ENCODE data around the gene SGO2.

SGO2 gene

DNA sequence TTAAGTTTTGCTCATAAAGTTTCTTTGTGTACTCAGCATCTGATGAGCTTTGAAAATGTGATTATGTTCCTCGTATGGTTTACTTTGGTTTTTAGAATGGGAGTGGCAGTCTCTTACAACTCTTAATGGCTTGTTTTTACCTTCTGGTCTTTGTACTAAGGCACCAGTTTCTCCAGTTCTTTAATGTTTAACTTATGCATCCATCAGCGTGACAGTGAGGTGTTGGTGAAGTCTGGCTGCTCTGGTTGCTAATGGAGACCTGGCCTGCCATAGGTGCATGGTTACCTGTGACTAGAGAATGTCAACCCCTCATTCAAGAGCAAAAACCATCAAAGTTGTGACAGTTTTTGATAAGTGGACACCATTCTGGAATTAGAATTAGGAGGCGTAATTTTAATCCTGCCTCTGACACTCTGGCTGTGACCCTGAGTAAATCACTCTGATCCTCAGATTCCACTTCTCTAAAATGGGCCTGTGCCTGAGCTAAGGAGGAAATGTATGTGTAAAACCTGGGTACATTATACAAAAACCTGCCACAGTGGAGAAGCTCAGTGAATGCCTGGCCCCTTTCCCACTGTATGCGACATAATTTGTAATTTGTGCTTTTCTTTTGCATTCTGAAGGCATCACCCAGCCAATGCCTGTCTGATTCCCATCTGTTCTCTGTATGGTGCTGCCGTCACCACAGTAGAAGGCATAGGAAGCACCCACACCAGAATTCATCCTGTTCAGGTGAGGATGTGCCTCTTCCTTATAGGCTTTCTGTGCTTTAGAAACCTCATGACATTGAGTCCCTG lies 71.0 kb downstream of the SGO2 start:
- Histone ChIP-seq H4K5ac (ENCODE audit: low read length) (no peak overlapping the region), H3K79me1 (ENCODE audit: low read length) (no peaks in the 10 kb centered on the region), H3K4me3 (ENCODE audit: low read length) (no peak overlapping the region), H3K23ac (ENCODE audit: low read length) (no peak overlapping the region), H3K4ac (ENCODE audit: low read depth, low read length) (no peak overlapping the region), H3K27me3 (ENCODE audit: insufficient read depth, low read length, poor library complexity) (no peaks in the 10 kb centered on the region), H3K27ac (ENCODE audit: low read depth, low read length) (no peak overlapping the region), H2AK5ac (ENCODE audit: low read length) (no peak overlapping the region), H2BK5ac (ENCODE audit: low read length) (no peak overlapping the region), H2BK15ac (replicated peaks; ENCODE audit: low read depth) (no peak overlapping the region), H4K8ac (ENCODE audit: low read depth, low read length) (no peak overlapping the region), H3K9ac (ENCODE audit: low read length) (no peak overlapping the region), H3K36me3 (ENCODE audit: control insufficient read depth, insufficient read depth, low read length) (no peaks in the 10 kb centered on the region), H2BK120ac (ENCODE audit: low read depth, low read length) (no peak overlapping the region), H3K56ac (ENCODE audit: low read length) (no peak overlapping the region), H3K79me2 (ENCODE audit: control insufficient read depth, insufficient read depth, low read length) (no peaks in the 10 kb centered on the region), H3K4me1 (ENCODE audit: control insufficient read depth, low read depth, low read length) (no peaks in the 10 kb centered on the region), H3K18ac (ENCODE audit: low read length) (no peak overlapping the region), H3K4me2 (ENCODE audit: low read length) (no peak overlapping the region)
- no peak for DNase-seq
- no CpG with 5 or more reads among the region's 5 CpGs for WGBS (ENCODE audit: extremely low coverage, insufficient coverage, low lambda C conversion rate)

DNA sequence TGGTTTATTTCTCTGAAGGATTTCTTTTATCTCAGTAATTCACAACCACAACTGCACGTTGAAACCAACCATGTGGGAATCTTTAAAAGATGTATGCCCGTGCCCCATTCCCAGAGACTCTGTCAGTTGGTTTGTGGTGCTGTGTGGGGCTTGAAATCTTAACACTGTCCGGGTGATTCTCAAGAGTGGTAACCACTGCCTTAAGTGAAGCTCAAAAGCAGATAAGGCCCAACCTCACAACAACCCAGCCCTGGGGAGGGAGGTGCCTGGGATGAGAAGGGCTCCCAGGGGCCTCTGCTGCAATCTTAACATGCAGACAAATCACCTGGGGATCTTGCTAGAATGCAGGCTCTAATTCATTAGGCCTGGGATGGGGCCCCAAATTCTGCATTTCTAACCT lies 73.2 kb downstream of the SGO2 start:
- H3K79me2 ChIP-seq (ENCODE audit: control insufficient read depth, insufficient read depth, low read length), result no peaks in the 10 kb centered on the region
- H3K23ac ChIP-seq (ENCODE audit: low read length), result no peak overlapping the region
- no peak overlapping the region for H3K4ac ChIP-seq (ENCODE audit: low read depth, low read length)
- no peak overlapping the region for H3K18ac ChIP-seq (ENCODE audit: low read length)
- no CpG with 5 or more reads among the region's 3 CpGs for WGBS (ENCODE audit: extremely low coverage, insufficient coverage, low lambda C conversion rate)
- H3K4me3 ChIP-seq (ENCODE audit: low read length), result no peak overlapping the region
- no peak overlapping the region for H3K56ac ChIP-seq (ENCODE audit: low read length)
- no peak overlapping the region for H2AK5ac ChIP-seq (ENCODE audit: low read length)
- no peak overlapping the region for H4K8ac ChIP-seq (ENCODE audit: low read depth, low read length)
- DNase-seq, result peak; percentile 63
- H3K79me1 ChIP-seq (ENCODE audit: low read length), result no peaks in the 10 kb centered on the region
- H4K5ac ChIP-seq (ENCODE audit: low read length), result no peak overlapping the region
- H2BK5ac ChIP-seq (ENCODE audit: low read length), result no peak overlapping the region
- no peak overlapping the region for H3K4me2 ChIP-seq (ENCODE audit: low read length)
- H3K9ac ChIP-seq (ENCODE audit: low read length), result no peak overlapping the region
- H3K27me3 ChIP-seq (ENCODE audit: insufficient read depth, low read length, poor library complexity), result no peaks in the 10 kb centered on the region
- no peaks in the 10 kb centered on the region for H3K36me3 ChIP-seq (ENCODE audit: control insufficient read depth, insufficient read depth, low read length)
- no peak overlapping the region for H2BK120ac ChIP-seq (ENCODE audit: low read depth, low read length)
- H2BK15ac ChIP-seq (replicated peaks; ENCODE audit: low read depth), result no peak overlapping the region
- no peaks in the 10 kb centered on the region for H3K4me1 ChIP-seq (ENCODE audit: control insufficient read depth, low read depth, low read length)
- no peak overlapping the region for H3K27ac ChIP-seq (ENCODE audit: low read depth, low read length)

DNA sequence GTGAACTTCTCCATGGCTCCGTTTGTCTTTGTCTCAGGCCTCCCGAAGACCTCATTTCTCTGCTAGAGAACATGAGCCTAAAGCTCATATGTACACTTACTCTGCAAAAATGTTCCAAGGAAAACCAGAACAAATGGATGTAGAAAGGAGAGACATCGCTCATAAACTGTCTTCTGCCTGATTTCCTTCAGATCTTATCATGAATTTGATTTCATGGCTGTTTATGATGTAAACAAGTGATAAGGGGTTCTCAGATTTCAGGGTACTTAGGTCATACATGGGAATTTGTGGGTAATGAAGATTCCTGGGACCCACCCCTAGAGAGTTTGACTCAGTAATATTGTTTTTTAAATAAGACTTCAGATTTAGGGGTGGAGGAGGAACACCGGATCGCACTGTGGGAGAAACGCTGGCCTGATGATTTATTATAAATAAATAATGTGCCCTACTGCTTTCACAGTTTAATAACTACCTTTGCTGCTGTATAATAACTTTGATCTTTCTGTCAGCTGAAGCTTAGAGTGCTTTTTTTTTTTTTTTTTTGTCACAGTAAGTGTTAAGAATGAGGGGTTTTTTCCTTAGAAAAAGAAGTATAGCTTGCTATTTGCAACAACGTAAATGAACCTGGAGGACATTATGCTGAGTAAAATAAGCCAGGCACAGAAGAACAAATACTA lies 74.7 kb downstream of the SGO2 start:
- no peak overlapping the region for H2BK120ac ChIP-seq (ENCODE audit: low read depth, low read length)
- no peaks in the 10 kb centered on the region for H3K79me1 ChIP-seq (ENCODE audit: low read length)
- no CpG with 5 or more reads among the region's 7 CpGs for WGBS (ENCODE audit: extremely low coverage, insufficient coverage, low lambda C conversion rate)
- H2AK5ac ChIP-seq (ENCODE audit: low read length), result no peak overlapping the region
- no peaks in the 10 kb centered on the region for H3K27me3 ChIP-seq (ENCODE audit: insufficient read depth, low read length, poor library complexity)
- no peak overlapping the region for H3K56ac ChIP-seq (ENCODE audit: low read length)
- H2BK5ac ChIP-seq (ENCODE audit: low read length), result no peak overlapping the region
- H3K79me2 ChIP-seq (ENCODE audit: control insufficient read depth, insufficient read depth, low read length), result no peaks in the 10 kb centered on the region
- no peak overlapping the region for H3K27ac ChIP-seq (ENCODE audit: low read depth, low read length)
- H3K18ac ChIP-seq (ENCODE audit: low read length), result no peak overlapping the region
- H3K9ac ChIP-seq (ENCODE audit: low read length), result no peak overlapping the region
- H3K4me1 ChIP-seq (ENCODE audit: control insufficient read depth, low read depth, low read length), result no peaks in the 10 kb centered on the region
- H3K4ac ChIP-seq (ENCODE audit: low read depth, low read length), result no peak overlapping the region
- no peak overlapping the region for H4K8ac ChIP-seq (ENCODE audit: low read depth, low read length)
- no peak overlapping the region for H2BK15ac ChIP-seq (replicated peaks; ENCODE audit: low read depth)
- H4K5ac ChIP-seq (ENCODE audit: low read length), result no peak overlapping the region
- no peaks in the 10 kb centered on the region for H3K36me3 ChIP-seq (ENCODE audit: control insufficient read depth, insufficient read depth, low read length)
- H3K4me2 ChIP-seq (ENCODE audit: low read length), result no peak overlapping the region
- no peak overlapping the region for H3K4me3 ChIP-seq (ENCODE audit: low read length)
- no peak overlapping the region for H3K23ac ChIP-seq (ENCODE audit: low read length)
- DNase-seq, result no peak

DNA sequence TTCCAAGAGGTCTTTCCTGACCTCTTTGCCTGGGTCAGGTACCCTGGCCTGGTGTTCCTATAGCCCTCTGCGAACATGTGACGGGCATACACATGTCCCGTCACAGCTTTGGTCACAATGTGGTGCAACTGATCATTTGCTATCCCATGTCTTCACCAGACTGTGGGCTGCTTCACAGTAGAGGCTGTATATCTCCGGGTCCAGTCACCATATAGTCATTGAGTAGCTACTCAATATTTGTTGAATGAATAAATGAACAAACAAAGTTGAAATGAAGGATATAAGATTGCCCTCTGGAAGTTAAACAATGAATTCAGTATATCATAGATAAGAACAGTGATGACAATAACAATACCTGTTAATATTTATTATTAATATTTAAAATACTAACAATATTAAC lies 76.6 kb downstream of the SGO2 start:
- no CpG with 5 or more reads among the region's 4 CpGs for WGBS (ENCODE audit: extremely low coverage, insufficient coverage, low lambda C conversion rate)
- H2BK120ac ChIP-seq (ENCODE audit: low read depth, low read length), result no peak overlapping the region
- H3K36me3 ChIP-seq (ENCODE audit: control insufficient read depth, insufficient read depth, low read length), result no peaks in the 10 kb centered on the region

DNA sequence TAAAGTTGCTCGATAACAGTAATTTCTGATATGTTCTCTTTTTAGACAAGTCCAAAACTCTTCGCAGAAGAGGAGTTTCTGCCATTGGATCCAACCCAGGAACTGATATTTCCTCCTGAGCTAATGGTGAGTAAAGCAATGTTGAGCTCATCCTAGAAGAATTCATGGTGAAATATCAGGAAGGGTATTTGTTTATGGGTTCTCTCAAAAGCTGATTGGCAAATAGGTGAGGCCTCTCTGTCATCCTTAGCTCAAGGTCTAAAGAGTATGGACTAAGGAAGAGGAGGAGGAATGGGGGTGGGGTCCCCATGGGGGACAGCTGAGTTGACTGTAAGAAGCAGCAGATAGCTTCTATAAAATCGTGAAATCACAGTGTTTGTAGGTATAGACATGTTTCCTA lies 78.0 kb downstream of the SGO2 start:
- Histone ChIP-seq H2AK5ac (ENCODE audit: low read length) (no peak overlapping the region), H3K18ac (ENCODE audit: low read length) (no peak overlapping the region), H3K79me1 (ENCODE audit: low read length) (no peaks in the 10 kb centered on the region), H2BK120ac (ENCODE audit: low read depth, low read length) (no peak overlapping the region), H3K4ac (ENCODE audit: low read depth, low read length) (no peak overlapping the region), H3K23ac (ENCODE audit: low read length) (no peak overlapping the region), H3K4me3 (ENCODE audit: low read length) (no peak overlapping the region), H2BK15ac (replicated peaks; ENCODE audit: low read depth) (no peak overlapping the region), H2BK5ac (ENCODE audit: low read length) (no peak overlapping the region), H3K27me3 (ENCODE audit: insufficient read depth, low read length, poor library complexity) (no peaks in the 10 kb centered on the region), H3K56ac (ENCODE audit: low read length) (no peak overlapping the region), H3K36me3 (ENCODE audit: control insufficient read depth, insufficient read depth, low read length) (no peaks in the 10 kb centered on the region), H3K4me1 (ENCODE audit: control insufficient read depth, low read depth, low read length) (no peaks in the 10 kb centered on the region), H3K27ac (ENCODE audit: low read depth, low read length) (no peak overlapping the region), H4K5ac (ENCODE audit: low read length) (no peak overlapping the region), H3K4me2 (ENCODE audit: low read length) (no peak overlapping the region), H3K79me2 (ENCODE audit: control insufficient read depth, insufficient read depth, low read length) (no peaks in the 10 kb centered on the region), H3K9ac (ENCODE audit: low read length) (no peak overlapping the region), H4K8ac (ENCODE audit: low read depth, low read length) (no peak overlapping the region)
- DNase-seq, result peak; percentile 59
- WGBS (ENCODE audit: extremely low coverage, insufficient coverage, low lambda C conversion rate), result no CpG with 5 or more reads among the region's 3 CpGs

More for the DNA sequence above, 76.6 kb downstream of the SGO2 start:
- H2BK15ac ChIP-seq (replicated peaks; ENCODE audit: low read depth), result no peak overlapping the region
- H3K9ac ChIP-seq (ENCODE audit: low read length), result no peak overlapping the region
- no peaks in the 10 kb centered on the region for H3K27me3 ChIP-seq (ENCODE audit: insufficient read depth, low read length, poor library complexity)
- H2BK5ac ChIP-seq (ENCODE audit: low read length), result no peak overlapping the region
- H3K23ac ChIP-seq (ENCODE audit: low read length), result no peak overlapping the region
- H3K79me2 ChIP-seq (ENCODE audit: control insufficient read depth, insufficient read depth, low read length), result no peaks in the 10 kb centered on the region
- no peak for DNase-seq
- no peak overlapping the region for H4K5ac ChIP-seq (ENCODE audit: low read length)
- H3K4me1 ChIP-seq (ENCODE audit: control insufficient read depth, low read depth, low read length), result no peaks in the 10 kb centered on the region
- no peak overlapping the region for H3K56ac ChIP-seq (ENCODE audit: low read length)
- H3K27ac ChIP-seq (ENCODE audit: low read depth, low read length), result no peak overlapping the region
- H3K4me3 ChIP-seq (ENCODE audit: low read length), result no peak overlapping the region
- no peak overlapping the region for H3K4me2 ChIP-seq (ENCODE audit: low read length)
- H3K18ac ChIP-seq (ENCODE audit: low read length), result no peak overlapping the region
- no peak overlapping the region for H3K4ac ChIP-seq (ENCODE audit: low read depth, low read length)
- H3K79me1 ChIP-seq (ENCODE audit: low read length), result no peaks in the 10 kb centered on the region
- no peak overlapping the region for H4K8ac ChIP-seq (ENCODE audit: low read depth, low read length)
- no peak overlapping the region for H2AK5ac ChIP-seq (ENCODE audit: low read length)

Measured in mesendoderm (in vitro differentiated cells).